Effector memory CD4-positive, alpha-beta T cell (primary cell): ENCODE data around the gene CALR.
"Not testable (repeated sequence)": the region's sequence is repeated elsewhere in the genome, so short reads cannot be mapped to it uniquely, and the experiment has no call there.

Source experiments
- DNase-seq, 3 donors: peaks; one replicate each; pipeline ENCODE4 v3.0.0-alpha.2; 2020
- H3K27ac ChIP-seq: 2 replicates; pipeline ENCODE4 v1.7.0; 2013; ENCODE audit warnings: mild to moderate bottlenecking, low read length, moderate library complexity; ENCODE audit not compliant: insufficient read depth, poor library complexity, severe bottlenecking
- H3K27me3 ChIP-seq: replicated peaks from 2 replicates; pipeline ENCODE4 v1.7.0; 2013; ENCODE audit warnings: mild to moderate bottlenecking, low read length; ENCODE audit not compliant: insufficient read depth, control insufficient read depth, poor library complexity, severe bottlenecking
- H3K36me3 ChIP-seq: 2 replicates; pipeline ENCODE4 v1.7.0; 2013; ENCODE audit warnings: mild to moderate bottlenecking, low read length, moderate library complexity; ENCODE audit not compliant: control insufficient read depth, insufficient read depth
- H3K4me1 ChIP-seq: 2 replicates; pipeline ENCODE4 v1.7.0; 2013; ENCODE audit warnings: low read length, mild to moderate bottlenecking; ENCODE audit not compliant: control insufficient read depth, insufficient read depth, poor library complexity, severe bottlenecking
- H3K4me3 ChIP-seq: 2 replicates; pipeline ENCODE4 v1.7.0; 2013; ENCODE audit warnings: low read length, low read depth, mild to moderate bottlenecking; ENCODE audit not compliant: insufficient read depth, poor library complexity, severe bottlenecking
- H3K9me3 ChIP-seq: 2 replicates; pipeline ENCODE4 v1.7.0; 2013; ENCODE audit warnings: mild to moderate bottlenecking, low read length, moderate library complexity; ENCODE audit not compliant: control insufficient read depth

Gene CALR

DNA sequence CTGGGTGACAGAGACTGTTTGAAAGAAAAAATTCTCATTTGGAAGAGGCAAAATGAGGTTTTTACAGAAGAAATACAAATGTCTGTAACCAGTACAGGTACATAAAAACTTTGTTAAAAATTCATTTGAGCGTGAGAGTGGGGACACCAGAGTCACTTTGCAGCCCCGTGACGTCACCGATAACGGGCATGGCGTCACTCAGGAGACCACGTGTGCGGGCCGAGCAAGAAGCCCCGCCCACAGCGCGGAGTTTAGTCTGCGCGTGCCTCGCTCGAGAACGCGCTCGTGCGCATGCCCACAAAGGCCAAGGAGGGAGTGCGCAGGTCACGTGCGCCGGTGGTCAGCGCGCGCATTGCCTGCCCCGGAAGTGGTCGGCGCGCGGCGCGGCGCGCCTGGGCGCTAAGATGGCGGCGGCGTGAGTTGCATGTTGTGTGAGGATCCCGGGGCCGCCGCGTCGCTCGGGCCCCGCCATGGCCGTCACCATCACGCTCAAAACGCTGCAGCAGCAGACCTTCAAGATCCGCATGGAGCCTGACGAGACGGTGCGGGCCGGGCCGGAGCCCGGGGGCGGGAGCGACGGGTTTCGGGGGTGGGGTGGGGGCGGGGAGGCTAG lies 7.2 kb downstream of the CALR start, which contains the start of gene RAD23A:
Gene RAD23A, plus strand, starts transcription at position 384 of the 613 bp plus-strand sequence. Its CDS starts 87 bp downstream, at position 471.
- H3K27me3 ChIP-seq, result no peaks in the 10 kb centered on the region
- peak within 1 kb of the TSS; percentile 83 for H3K27ac ChIP-seq
- DNase-seq, result peak; percentile 95 to 98 (median 97)
- H3K4me3 ChIP-seq, result peak within 1 kb of the TSS; percentile 73
- H3K9me3 ChIP-seq, result no peaks in the 10 kb centered on the region
- H3K4me1 ChIP-seq, result peaks cover 13% of the 10 kb centered on the region
- peaks cover 64% of the 10 kb centered on the region for H3K36me3 ChIP-seq

DNA sequence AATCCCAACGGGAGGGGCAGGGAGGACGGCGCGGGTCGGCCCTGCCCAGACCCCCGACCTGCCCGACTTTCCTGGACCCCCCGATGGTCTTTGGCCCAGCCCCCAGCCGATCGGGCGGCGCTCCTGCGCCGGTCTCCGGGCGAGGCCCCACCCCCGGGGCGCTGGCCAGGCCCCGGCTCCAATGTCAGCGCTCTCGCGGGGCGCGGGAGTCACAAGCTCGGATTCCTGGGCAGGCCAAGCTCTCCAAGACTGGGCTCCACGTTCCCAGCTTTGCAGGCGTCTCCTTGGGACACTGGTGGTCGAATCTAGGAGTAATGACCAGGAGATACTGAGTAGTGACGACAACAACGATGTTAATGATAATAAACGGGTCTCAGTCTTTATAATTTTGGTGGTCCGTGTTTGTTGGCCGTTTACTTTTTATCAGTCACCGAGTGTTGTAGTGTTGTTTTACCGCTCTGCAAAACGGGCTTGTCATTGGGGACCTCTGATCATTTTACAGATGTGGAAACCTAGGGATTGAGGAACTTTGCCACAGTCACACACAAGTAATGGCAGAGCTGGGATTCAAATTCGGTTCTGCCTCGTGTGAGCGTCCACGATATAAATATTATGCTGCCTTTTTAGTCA lies 7.8 kb downstream of the CALR start:
- H3K27ac ChIP-seq, result peak overlapping the region; percentile 83
- H3K9me3 ChIP-seq, result no peaks in the 10 kb centered on the region
- H3K27me3 ChIP-seq, result no peaks in the 10 kb centered on the region
- H3K36me3 ChIP-seq, result peaks cover 65% of the 10 kb centered on the region
- H3K4me3 ChIP-seq, result peak overlapping the region; percentile 73
- DNase-seq, result peak; percentile 12 to 41 (median 26)
- peaks cover 11% of the 10 kb centered on the region for H3K4me1 ChIP-seq

- no peak for DNase-seq
- peaks cover 62% of the 10 kb centered on the region for H3K36me3 ChIP-seq
- peak overlapping the region; percentile 73 for H3K4me3 ChIP-seq
- H3K27ac ChIP-seq, result peak overlapping the region; percentile 83
- no peaks in the 10 kb centered on the region for H3K9me3 ChIP-seq
- H3K27me3 ChIP-seq, result no peaks in the 10 kb centered on the region
- H3K4me1 ChIP-seq, result peaks cover 11% of the 10 kb centered on the region
Measured at GRCh38 chr19:12946731-12947496, 8.5 kb downstream of the CALR start.

- no peak for DNase-seq
- Histone ChIP-seq H3K4me3 (no peak overlapping the region), H3K4me1 (peaks cover 11% of the 10 kb centered on the region), H3K27ac (no peak overlapping the region), H3K27me3 (no peaks in the 10 kb centered on the region), H3K9me3 (no peaks in the 10 kb centered on the region), H3K36me3 (peaks cover 61% of the 10 kb centered on the region)
Measured at GRCh38 chr19:12947702-12948611, 9.5 kb downstream of the CALR start.

DNA sequence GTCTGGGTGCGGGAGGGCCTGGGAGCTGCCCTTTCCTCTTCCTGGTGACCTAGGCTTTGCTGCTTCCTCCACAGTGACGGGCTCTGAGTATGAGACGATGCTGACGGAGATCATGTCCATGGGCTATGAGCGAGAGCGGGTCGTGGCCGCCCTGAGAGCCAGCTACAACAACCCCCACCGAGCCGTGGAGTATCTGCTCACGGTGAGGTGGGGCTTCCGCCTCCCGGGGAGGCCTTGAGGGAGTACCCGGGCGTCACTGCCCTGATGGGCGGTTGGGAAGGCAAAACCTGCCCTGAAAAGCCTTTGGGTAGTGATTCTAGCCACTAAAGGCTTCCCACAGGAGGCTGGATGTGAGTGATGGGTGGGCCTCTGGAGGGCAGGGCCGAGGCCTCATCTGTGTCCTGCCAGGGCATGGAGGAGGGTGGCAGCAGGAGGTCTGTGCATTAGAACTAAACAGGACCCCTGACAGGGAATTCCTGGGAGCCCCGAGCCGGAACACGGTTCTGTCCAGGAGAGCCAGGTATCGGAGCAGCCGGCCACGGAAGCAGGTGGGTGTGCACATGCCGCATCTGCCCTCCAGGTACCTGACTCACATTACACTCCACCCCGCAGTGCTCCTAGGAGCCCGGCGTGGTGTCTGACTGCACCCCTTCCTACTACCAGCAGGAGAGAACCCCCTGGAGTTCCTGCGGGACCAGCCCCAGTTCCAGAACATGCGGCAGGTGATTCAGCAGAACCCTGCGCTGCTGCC lies 10.4 kb downstream of the CALR start:
- Histone ChIP-seq H3K4me3 (no peak overlapping the region), H3K4me1 (peaks cover 6% of the 10 kb centered on the region), H3K9me3 (no peaks in the 10 kb centered on the region), H3K27me3 (no peaks in the 10 kb centered on the region), H3K27ac (no peak overlapping the region), H3K36me3 (peaks cover 61% of the 10 kb centered on the region)
- no peak for DNase-seq

GRCh38 chr19:12949363-12950283 lies 11.2 kb downstream of the CALR start:
- Histone ChIP-seq H3K36me3 (peaks cover 57% of the 10 kb centered on the region), H3K27me3 (no peaks in the 10 kb centered on the region), H3K27ac (no peak overlapping the region), H3K4me3 (no peak overlapping the region), H3K9me3 (no peaks in the 10 kb centered on the region), H3K4me1 (peaks cover 6% of the 10 kb centered on the region)
- no peak for DNase-seq

DNA sequence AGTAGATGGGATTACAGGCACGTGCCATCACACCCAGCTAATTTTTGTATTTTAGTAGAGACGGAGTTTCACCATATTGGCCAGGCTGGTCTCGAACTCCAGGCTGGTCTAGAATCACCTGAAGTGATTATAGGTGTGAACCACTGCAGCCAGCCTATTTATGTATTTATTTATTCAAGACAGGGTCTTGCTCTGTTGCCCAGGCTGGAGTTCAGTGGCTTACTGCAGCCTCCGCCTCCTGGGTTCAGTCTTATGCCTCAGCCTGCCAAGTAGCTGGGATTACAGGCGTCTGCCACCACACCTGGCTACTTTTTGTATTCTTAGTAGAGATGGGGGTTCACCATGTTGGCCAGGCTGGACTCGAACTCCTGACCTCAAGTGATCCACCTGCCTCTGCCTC lies 13.6 kb downstream of the CALR start:
- not testable (repeated sequence) for H3K9me3 ChIP-seq, H3K4me1 ChIP-seq, DNase-seq, H3K27me3 ChIP-seq, H3K4me3 ChIP-seq, H3K27ac ChIP-seq
- H3K36me3 ChIP-seq, result peaks cover 57% of the 10 kb centered on the region

DNA sequence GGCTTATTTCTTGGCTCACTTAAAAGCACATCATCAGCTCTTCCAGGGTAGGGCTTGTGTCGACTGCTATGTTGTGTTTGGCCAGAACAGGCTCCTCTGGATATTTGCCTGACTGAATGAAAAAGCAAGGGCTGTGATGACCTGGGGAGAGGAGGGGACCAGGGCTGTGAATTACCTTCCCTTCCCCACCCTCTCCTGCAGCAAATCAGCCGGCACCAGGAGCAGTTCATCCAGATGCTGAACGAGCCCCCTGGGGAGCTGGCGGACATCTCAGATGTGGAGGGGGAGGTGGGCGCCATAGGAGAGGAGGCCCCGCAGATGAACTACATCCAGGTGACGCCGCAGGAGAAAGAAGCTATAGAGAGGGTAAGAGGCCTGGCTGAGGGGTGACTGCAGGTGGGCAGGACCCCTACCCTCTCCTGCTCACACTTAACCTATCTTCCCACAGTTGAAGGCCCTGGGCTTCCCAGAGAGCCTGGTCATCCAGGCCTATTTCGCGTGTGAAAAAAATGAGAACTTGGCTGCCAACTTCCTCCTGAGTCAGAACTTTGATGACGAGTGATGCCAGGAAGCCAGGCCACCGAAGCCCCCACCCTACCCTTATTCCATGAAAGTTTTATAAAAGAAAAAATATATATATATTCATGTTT lies 14.2 kb downstream of the CALR start:
- Histone ChIP-seq H3K4me1 (peaks cover 7% of the 10 kb centered on the region), H3K9me3 (no peaks in the 10 kb centered on the region), H3K36me3 (peaks cover 57% of the 10 kb centered on the region), H3K27me3 (no peaks in the 10 kb centered on the region), H3K4me3 (no peak overlapping the region), H3K27ac (no peak overlapping the region)
- DNase-seq, result no peak
